GM21423 (cell line): ENCODE data around the gene MYEF2.

Experiments used
- ATAC-seq: cut with Tn5 transposase; IDR thresholded peaks from one replicate; pipeline ENCODE4 v1.9.1; 2021; ENCODE audit warnings: mild to moderate bottlenecking, moderate library complexity; ENCODE audit not compliant: unreplicated experiment

The MYEF2 gene

GRCh38 chr15:48090115-48090514 lies 88.0 kb downstream of the MYEF2 start:
- no peak for ATAC-seq

- no peak for ATAC-seq
Observed at GRCh38 chr15:48089702-48090101, 88.4 kb downstream of the MYEF2 start.

GRCh38 chr15:48087844-48088243 lies 90.3 kb downstream of the MYEF2 start:
- ATAC-seq, result no peak

GRCh38 chr15:48086576-48086975 lies 91.5 kb downstream of the MYEF2 start:
- ATAC-seq, result no peak

GRCh38 chr15:48086133-48086532 lies 92.0 kb downstream of the MYEF2 start:
- no peak for ATAC-seq

GRCh38 chr15:48085591-48085930 lies 92.5 kb downstream of the MYEF2 start:
- ATAC-seq, result no peak

- ATAC-seq, result no peak
Observed at GRCh38 chr15:48084759-48085590, 93.1 kb downstream of the MYEF2 start.
